Sigmoid colon (tissue), 7 donors: ENCODE results near the gene ZCCHC17. TPM values are rescaled to one million over a fixed set of nuclear protein-coding genes. Genes with fewer than 3 reads are reported as not detected.

Experiments
- DNase-seq: peaks from one replicate; pipeline ENCODE4 v3.0.0-alpha.2; 2019
- H3K27ac ChIP-seq, 4 donors: fragments of 200-600 bp; sonication (generic); one replicate each; pipeline ENCODE4 v1.5.1; 2016 to 2019; ENCODE audit warnings: mild to moderate bottlenecking in 1 of 4
- H3K27me3 ChIP-seq, 3 donors: fragments of 200-600 bp; sonication (generic); one replicate each; pipeline ENCODE4 v1.5.1; 2019; ENCODE audit warnings: mild to moderate bottlenecking in 1 of 3
- H3K36me3 ChIP-seq, 4 donors: fragments of 200-600 bp; sonication (generic); one replicate each; pipeline ENCODE4 v1.5.1; 2016 to 2019
- H3K4me1 ChIP-seq, 4 donors: fragments of 200-600 bp; sonication (generic); one replicate each; pipeline ENCODE4 v1.5.1; 2017 to 2019
- H3K4me3 ChIP-seq, 4 donors: fragments of 200-600 bp; sonication (generic); one replicate each; pipeline ENCODE4 v1.5.1; 2017 to 2019; ENCODE audit warnings: mild to moderate bottlenecking in 2 of 4, moderate library complexity in 1 of 4
- H3K9me3 ChIP-seq, 4 donors: fragments of 200-600 bp in 3 of 4; sonication (generic) in 3 of 4; one replicate each; pipeline versions ENCODE4 v1.5.1 to v1.6.1; 2013 to 2019
- EP300 ChIP-seq, 4 donors: sonication (generic); formaldehyde crosslinking; IDR thresholded peaks; one replicate each; pipeline ENCODE4 v1.6.1; 2017; ENCODE audit warnings: antibody characterized with exemption in 4 of 4
- POLR2A ChIP-seq, 2 donors: fragments of 450-650 bp; IDR thresholded peaks; one replicate each; pipeline ENCODE4 v1.6.1; 2016; ENCODE audit warnings: antibody characterized with exemption in 2 of 2, mild to moderate bottlenecking in 2 of 2, moderate library complexity in 2 of 2
- POLR2AphosphoS5 ChIP-seq, 4 donors: sonication (generic); formaldehyde crosslinking; IDR thresholded peaks; one replicate each; pipeline ENCODE4 v1.6.1; 2017; ENCODE audit warnings: antibody characterized with exemption in 4 of 4
- WGBS, 2 donors: extraction: QIAGEN DNeasy Blood & Tissue Kit; methylation state at CpG; one replicate each; pipeline ENCODE4 v1.1.7; 2013; 5-methylcytosine and 5-hydroxymethylcytosine counted together
- intact Hi-C: fragments of 100-400 bp; cut with DNase I; formaldehyde crosslinking; loops from one replicate; pipeline ENCODE4 v1.15.1; 2023
- polyA plus RNA-seq, 3 donors: library from polyadenylated mRNA; stranded (reverse); fragments of 200-250 nt; gene quantifications; one replicate each; pipeline ENCODE4 v1.2.3, GENCODE V29; 2013
- total RNA-seq, 4 donors: library from RNA; depleted of rRNA; stranded (reverse); fragments of >200 nt; gene quantifications; one replicate each; pipeline ENCODE4 v1.1.0, GENCODE V29; 2016
- TF ChIP-seq, protein P1 (sequence below), 4 experiments: fragments of 450-650 bp in 3 of 4; fragments of 200-600 bp in 1 of 4; IDR thresholded peaks; one replicate each; pipeline ENCODE4 v1.5.1; 2016 to 2019; ENCODE audit warnings: antibody characterized with exemption in 4 of 4, mild to moderate bottlenecking in 3 of 4, moderate library complexity in 2 of 4
- donor health status: healthy with polysubstance abuse.
- donor health status: Bipolar disorder and iron deficiency.
- donor health status: healthy.

Gene ZCCHC17
- total and polyA plus RNA-seq, 7 donors: 23.3 to 35.4 (median 29.9) TPM

DNA sequence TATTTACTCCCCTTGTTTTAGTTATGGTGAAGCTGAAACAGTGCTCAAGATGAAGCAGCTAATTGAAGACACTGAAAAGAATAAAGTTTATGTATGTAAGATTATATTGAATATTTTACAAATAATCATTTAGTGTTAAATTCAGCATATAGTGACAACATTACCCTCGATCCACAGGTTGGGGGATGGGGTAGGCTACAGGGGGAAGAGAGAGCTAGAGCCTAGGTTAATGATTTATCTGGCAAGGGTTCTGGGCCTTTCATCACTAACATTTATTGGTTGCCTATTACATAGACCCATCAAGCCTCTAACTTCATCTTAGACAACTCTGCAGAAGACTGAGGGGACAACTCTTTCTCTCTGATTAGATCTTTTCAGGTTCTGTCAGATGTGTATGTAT lies 21.3 kb downstream of the ZCCHC17 start:
- peaks cover 0 to 70% (median 6%) of the 10 kb centered on the region in 4 donors for H3K36me3 ChIP-seq
- 44 to 81% methylated on average over 1 of the region's 1 CpG for WGBS, 2 donors

GRCh38 chr1:31324093-31324492 lies 27.3 kb downstream of the ZCCHC17 start:
- no peaks in the 10 kb centered on the region for H3K27me3 ChIP-seq
- intact Hi-C loops: no loop called here
- no peaks in the 10 kb centered on the region for H3K9me3 ChIP-seq
- H3K4me3 ChIP-seq: no peak overlapping the region
- H3K27ac ChIP-seq: no peak overlapping the region
- H3K4me1 ChIP-seq: no peaks in the 10 kb centered on the region
- TF ChIP-seq POLR2AphosphoS5 (IDR thresholded peaks at IDR 0.05): no peak
- no peak for TF ChIP-seq EP300 (IDR thresholded peaks at IDR 0.05)
- TF ChIP-seq, protein P1, sequence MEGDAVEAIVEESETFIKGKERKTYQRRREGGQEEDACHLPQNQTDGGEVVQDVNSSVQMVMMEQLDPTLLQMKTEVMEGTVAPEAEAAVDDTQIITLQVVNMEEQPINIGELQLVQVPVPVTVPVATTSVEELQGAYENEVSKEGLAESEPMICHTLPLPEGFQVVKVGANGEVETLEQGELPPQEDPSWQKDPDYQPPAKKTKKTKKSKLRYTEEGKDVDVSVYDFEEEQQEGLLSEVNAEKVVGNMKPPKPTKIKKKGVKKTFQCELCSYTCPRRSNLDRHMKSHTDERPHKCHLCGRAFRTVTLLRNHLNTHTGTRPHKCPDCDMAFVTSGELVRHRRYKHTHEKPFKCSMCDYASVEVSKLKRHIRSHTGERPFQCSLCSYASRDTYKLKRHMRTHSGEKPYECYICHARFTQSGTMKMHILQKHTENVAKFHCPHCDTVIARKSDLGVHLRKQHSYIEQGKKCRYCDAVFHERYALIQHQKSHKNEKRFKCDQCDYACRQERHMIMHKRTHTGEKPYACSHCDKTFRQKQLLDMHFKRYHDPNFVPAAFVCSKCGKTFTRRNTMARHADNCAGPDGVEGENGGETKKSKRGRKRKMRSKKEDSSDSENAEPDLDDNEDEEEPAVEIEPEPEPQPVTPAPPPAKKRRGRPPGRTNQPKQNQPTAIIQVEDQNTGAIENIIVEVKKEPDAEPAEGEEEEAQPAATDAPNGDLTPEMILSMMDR (IDR thresholded peaks at IDR 0.05): no peak
- TF ChIP-seq POLR2A (IDR thresholded peaks at IDR 0.05): no peak
- DNase-seq: no peak
- peaks cover 0 to 28% (median 3%) of the 10 kb centered on the region in 4 donors for H3K36me3 ChIP-seq
- 96 to 97% methylated on average over 4 of the region's 4 CpGs for WGBS, 2 donors

More for the DNA sequence above, 21.3 kb downstream of the ZCCHC17 start:
- intact Hi-C loops: no loop called here
- H3K4me3 ChIP-seq: no peak overlapping the region
- TF ChIP-seq, protein P1 (IDR thresholded peaks at IDR 0.05): no peak
- no peak for TF ChIP-seq EP300 (IDR thresholded peaks at IDR 0.05)
- no peaks in the 10 kb centered on the region for H3K27me3 ChIP-seq
- no peaks in the 10 kb centered on the region for H3K9me3 ChIP-seq
- no peaks in the 10 kb centered on the region for H3K4me1 ChIP-seq
- H3K27ac ChIP-seq: no peak overlapping the region
- DNase-seq: no peak

- 98% methylated on average over 3 of the region's 3 CpGs for WGBS, 2 donors
- intact Hi-C loops: no loop called here
- H3K9me3 ChIP-seq: no peaks in the 10 kb centered on the region
- H3K27ac ChIP-seq: no peak overlapping the region
- no peaks in the 10 kb centered on the region for H3K4me1 ChIP-seq
- H3K27me3 ChIP-seq: no peaks in the 10 kb centered on the region
- TF ChIP-seq, protein P1 (IDR thresholded peaks at IDR 0.05): no peak
- TF ChIP-seq POLR2AphosphoS5 (IDR thresholded peaks at IDR 0.05) (no peak), POLR2A (IDR thresholded peaks at IDR 0.05) (no peak), EP300 (IDR thresholded peaks at IDR 0.05) (no peak)
- no peak overlapping the region for H3K4me3 ChIP-seq
- peaks cover 0 to 19% (median 3%) of the 10 kb centered on the region in 4 donors for H3K36me3 ChIP-seq
- no peak for DNase-seq
Measured at GRCh38 chr1:31324992-31325391, 28.2 kb downstream of the ZCCHC17 start.

DNA sequence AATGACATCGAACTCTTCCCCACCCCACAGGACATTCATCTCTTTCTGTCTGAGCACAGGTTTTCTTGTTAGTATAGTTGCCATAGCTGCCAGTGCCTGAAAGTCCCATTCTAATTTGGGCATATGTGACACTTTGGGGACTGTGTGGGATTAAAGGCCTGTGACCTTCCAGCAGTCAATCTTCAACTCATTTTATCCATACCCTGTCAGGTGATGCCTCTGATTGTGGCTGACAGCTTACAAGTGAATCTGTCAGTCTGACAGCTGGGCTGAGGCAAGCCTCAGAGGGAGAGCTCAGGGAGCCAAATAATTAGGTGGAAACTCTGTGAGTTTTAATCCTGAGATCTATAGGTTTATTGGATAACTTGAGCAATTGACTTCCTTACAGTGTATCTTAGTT lies 29.6 kb downstream of the ZCCHC17 start:
- no peaks in the 10 kb centered on the region for H3K27me3 ChIP-seq
- DNase-seq: no peak
- H3K27ac ChIP-seq: no peak overlapping the region
- intact Hi-C loops: no loop called here
- H3K36me3 ChIP-seq: peaks cover 0 to 15% (median 3%) of the 10 kb centered on the region in 4 donors
- no peak overlapping the region for H3K4me3 ChIP-seq
- no peaks in the 10 kb centered on the region for H3K4me1 ChIP-seq
- TF ChIP-seq POLR2A (IDR thresholded peaks at IDR 0.05) (no peak), EP300 (IDR thresholded peaks at IDR 0.05) (no peak)
- H3K9me3 ChIP-seq: no peaks in the 10 kb centered on the region
- WGBS, 2 donors: 94 to 96% methylated on average over 1 of the region's 1 CpG

DNA sequence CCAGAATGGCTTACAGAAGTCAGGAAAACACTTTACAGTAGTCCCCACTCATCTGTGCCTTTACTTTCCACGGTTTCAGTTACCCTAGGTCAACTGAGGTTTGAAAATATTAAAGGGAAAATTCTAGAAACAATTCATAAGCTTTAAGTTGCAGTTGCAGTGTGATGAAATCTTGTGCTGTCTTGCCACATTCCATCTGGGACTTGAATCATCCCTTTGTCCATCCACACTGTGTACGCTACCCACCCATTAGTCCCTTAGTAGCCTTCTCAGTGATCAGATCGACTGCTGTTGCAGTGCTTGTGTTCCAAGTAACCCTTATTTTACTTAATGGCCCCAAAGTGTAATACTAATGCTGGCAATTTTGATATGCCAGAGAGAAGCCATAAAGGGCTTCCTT lies 30.5 kb downstream of the ZCCHC17 start:
- Histone ChIP-seq H3K27ac (no peak overlapping the region), H3K4me3 (no peak overlapping the region), H3K36me3 (peaks cover 0 to 18% (median 3%) of the 10 kb centered on the region in 4 donors), H3K9me3 (no peaks in the 10 kb centered on the region), H3K27me3 (no peaks in the 10 kb centered on the region), H3K4me1 (no peaks in the 10 kb centered on the region)
- TF ChIP-seq POLR2AphosphoS5 (IDR thresholded peaks at IDR 0.05): no peak
- TF ChIP-seq EP300 (IDR thresholded peaks at IDR 0.05): no peak
- TF ChIP-seq, protein P1 (IDR thresholded peaks at IDR 0.05): no peak
- no peak for TF ChIP-seq POLR2A (IDR thresholded peaks at IDR 0.05)
- DNase-seq: no peak
- intact Hi-C loops: no loop called here
- WGBS, 2 donors: 80 to 84% methylated on average over 3 of the region's 3 CpGs
